ENCODE results near the gene NLRP4.

Gene NLRP4, protein sequence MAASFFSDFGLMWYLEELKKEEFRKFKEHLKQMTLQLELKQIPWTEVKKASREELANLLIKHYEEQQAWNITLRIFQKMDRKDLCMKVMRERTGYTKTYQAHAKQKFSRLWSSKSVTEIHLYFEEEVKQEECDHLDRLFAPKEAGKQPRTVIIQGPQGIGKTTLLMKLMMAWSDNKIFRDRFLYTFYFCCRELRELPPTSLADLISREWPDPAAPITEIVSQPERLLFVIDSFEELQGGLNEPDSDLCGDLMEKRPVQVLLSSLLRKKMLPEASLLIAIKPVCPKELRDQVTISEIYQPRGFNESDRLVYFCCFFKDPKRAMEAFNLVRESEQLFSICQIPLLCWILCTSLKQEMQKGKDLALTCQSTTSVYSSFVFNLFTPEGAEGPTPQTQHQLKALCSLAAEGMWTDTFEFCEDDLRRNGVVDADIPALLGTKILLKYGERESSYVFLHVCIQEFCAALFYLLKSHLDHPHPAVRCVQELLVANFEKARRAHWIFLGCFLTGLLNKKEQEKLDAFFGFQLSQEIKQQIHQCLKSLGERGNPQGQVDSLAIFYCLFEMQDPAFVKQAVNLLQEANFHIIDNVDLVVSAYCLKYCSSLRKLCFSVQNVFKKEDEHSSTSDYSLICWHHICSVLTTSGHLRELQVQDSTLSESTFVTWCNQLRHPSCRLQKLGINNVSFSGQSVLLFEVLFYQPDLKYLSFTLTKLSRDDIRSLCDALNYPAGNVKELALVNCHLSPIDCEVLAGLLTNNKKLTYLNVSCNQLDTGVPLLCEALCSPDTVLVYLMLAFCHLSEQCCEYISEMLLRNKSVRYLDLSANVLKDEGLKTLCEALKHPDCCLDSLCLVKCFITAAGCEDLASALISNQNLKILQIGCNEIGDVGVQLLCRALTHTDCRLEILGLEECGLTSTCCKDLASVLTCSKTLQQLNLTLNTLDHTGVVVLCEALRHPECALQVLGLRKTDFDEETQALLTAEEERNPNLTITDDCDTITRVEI

GRCh38 chr19:55836340-55836739 is at the start of gene NLRP4:
Gene NLRP4 (plus strand): TSS chr19:55836540. CDS start chr19:55852081, 15,541 bp downstream.
- TF ChIP-seq GATA3 (IDR thresholded peaks at IDR 0.05; ENCODE audit: low read depth, low read length) (no peak), GATA2 (IDR thresholded peaks at IDR 0.05; ENCODE audit: low read depth, low read length) (no peak)

DNA sequence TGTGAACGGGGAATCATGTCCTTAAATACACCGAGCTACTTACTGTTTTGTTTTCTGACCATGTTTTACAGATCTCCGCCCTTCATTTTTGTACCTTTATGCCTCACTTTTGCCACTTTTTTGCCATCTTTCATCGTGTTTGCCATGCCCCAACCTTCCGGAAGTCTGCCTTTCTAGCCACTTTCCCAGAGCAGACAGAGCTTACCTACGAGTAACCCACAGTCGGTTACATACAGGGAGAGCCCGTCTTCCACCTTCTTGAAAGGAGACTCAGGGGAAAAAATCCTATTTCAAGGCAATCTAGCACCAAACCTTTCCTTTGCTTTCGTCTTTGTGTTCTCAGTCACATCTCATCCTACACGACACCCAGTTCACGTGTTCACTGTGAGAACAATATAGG is 41.3 kb upstream of the NLRP4 start:
- no peak for TF ChIP-seq GATA2 (IDR thresholded peaks at IDR 0.05; ENCODE audit: low read depth, low read length)
- no peak for TF ChIP-seq GATA3 (IDR thresholded peaks at IDR 0.05; ENCODE audit: low read depth, low read length)

GRCh38 chr19:55801416-55801815 is 34.9 kb upstream of the NLRP4 start:
- TF ChIP-seq GATA2 (IDR thresholded peaks at IDR 0.05; ENCODE audit: low read depth, low read length) = no peak
- TF ChIP-seq GATA3 (IDR thresholded peaks at IDR 0.05; ENCODE audit: low read depth, low read length) = no peak

GRCh38 chr19:55802281-55802680 is 34.1 kb upstream of the NLRP4 start:
- no peak for TF ChIP-seq GATA2 (IDR thresholded peaks at IDR 0.05; ENCODE audit: low read depth, low read length)
- no peak for TF ChIP-seq GATA3 (IDR thresholded peaks at IDR 0.05; ENCODE audit: low read depth, low read length)

GRCh38 chr19:55809381-55810058 is 26.8 kb upstream of the NLRP4 start:
- TF ChIP-seq GATA3 (IDR thresholded peaks at IDR 0.05; ENCODE audit: low read depth, low read length) (no peak), GATA2 (IDR thresholded peaks at IDR 0.05; ENCODE audit: low read depth, low read length) (no peak)

DNA sequence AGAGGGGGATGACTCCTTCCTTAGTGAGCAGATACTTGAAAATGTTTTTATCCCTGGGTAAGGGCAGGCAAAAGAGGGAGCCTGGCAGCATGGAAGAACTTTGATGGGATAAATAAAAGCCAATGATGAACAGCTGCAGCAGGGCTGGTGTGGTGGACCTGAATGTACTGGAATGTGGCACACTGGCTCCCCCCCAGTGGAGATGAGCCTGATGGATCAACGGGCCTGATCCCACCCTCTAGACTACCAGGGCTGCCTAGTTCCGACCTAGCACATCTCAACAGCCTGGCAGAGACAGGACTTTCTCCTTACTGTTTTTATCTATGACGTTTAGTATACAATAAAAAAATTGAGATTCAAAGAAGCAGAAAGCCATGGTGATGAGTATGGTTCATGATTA is 25.0 kb upstream of the NLRP4 start:
- TF ChIP-seq GATA2 (IDR thresholded peaks at IDR 0.05; ENCODE audit: low read depth, low read length) (no peak), GATA3 (IDR thresholded peaks at IDR 0.05; ENCODE audit: low read depth, low read length) (no peak)

DNA sequence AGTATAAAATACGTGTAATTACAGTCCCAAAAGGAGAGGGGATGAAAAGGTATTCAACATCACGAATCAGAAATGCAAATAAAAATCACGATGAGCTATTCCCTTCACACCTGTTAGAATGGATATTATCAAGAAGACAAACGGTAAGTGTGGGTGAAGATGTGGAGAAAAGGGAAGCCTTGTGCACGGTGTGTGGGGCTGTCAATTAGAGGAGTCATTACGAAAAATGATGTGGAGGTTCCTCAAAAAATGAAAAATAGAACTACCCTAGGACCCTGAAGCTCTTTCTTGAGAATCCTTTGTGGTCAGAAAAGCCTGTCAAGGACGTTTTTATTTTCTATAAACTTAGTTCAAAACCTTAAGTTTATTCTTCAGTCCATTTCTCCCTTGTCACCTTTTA is 23.9 kb upstream of the NLRP4 start:
- TF ChIP-seq GATA3 (IDR thresholded peaks at IDR 0.05; ENCODE audit: low read depth, low read length) (no peak), GATA2 (IDR thresholded peaks at IDR 0.05; ENCODE audit: low read depth, low read length) (no peak)

- TF ChIP-seq GATA2 (IDR thresholded peaks at IDR 0.05; ENCODE audit: low read depth, low read length) (no peak), GATA3 (IDR thresholded peaks at IDR 0.05; ENCODE audit: low read depth, low read length) (no peak)
These were observed 22.4 kb upstream of the NLRP4 start for GRCh38 chr19:55813906-55814305.

GRCh38 chr19:55820037-55820436 is 16.3 kb upstream of the NLRP4 start:
- TF ChIP-seq GATA3 (IDR thresholded peaks at IDR 0.05; ENCODE audit: low read depth, low read length) = no peak
- no peak for TF ChIP-seq GATA2 (IDR thresholded peaks at IDR 0.05; ENCODE audit: low read depth, low read length)

- TF ChIP-seq GATA3 (IDR thresholded peaks at IDR 0.05; ENCODE audit: low read depth, low read length) (no peak), GATA2 (IDR thresholded peaks at IDR 0.05; ENCODE audit: low read depth, low read length) (no peak)
These were observed 5.7 kb upstream of the NLRP4 start for GRCh38 chr19:55830656-55831055.

DNA sequence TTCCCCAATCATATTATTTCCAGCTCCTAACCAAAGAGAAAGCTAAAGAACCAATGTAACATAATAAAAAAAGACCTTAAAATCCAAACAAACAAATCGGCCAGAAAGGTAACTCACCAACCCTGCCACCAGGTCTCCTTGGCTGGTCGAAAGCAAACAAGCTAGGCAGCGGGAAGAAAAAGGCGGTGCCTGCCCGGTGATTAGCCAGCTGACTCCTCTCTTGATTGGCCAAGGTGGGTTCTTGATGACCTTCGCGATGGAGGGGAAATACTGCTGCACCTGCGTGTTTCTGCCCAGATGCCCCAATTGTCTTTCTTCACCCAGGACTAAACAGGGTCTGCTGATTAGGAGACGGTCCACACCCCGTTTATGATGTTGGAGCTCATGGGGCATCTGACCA is 4.5 kb upstream of the NLRP4 start, which contains the start of gene NLRP11:
Gene NLRP11 (minus strand): TSS at position 154 of the 400 bp plus-strand sequence. CDS start 13,825 bp downstream, outside the sequence.
- TF ChIP-seq GATA2 (IDR thresholded peaks at IDR 0.05; ENCODE audit: low read depth, low read length) (no peak), GATA3 (IDR thresholded peaks at IDR 0.05; ENCODE audit: low read depth, low read length) (no peak)

DNA sequence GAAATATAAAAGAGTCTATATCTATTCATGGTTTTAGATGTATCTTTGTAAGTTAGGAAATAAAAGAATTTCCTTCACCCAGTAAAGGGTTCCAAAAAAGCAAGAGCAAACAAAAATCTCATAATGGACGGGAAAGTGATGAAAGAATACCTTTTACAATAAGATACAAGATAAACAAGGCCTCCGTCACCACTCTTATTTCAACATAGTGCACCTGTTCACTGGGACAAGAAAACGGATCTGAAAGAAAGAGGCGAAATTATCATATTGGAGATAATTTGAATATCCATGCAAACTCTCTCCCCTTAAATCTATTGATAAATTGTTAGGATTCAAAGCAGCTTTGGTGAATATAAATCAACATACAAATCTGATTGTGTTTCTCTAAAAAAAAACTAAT is 3.7 kb upstream of the NLRP4 start:
- TF ChIP-seq GATA2 (IDR thresholded peaks at IDR 0.05; ENCODE audit: low read depth, low read length) = no peak
- TF ChIP-seq GATA3 (IDR thresholded peaks at IDR 0.05; ENCODE audit: low read depth, low read length) = no peak

- no peak for TF ChIP-seq GATA3 (IDR thresholded peaks at IDR 0.05; ENCODE audit: low read depth, low read length)
These were observed 1.9 kb downstream of the NLRP4 start for GRCh38 chr19:55838251-55838650.

GRCh38 chr19:55838906-55839305 is 2.6 kb downstream of the NLRP4 start:
- TF ChIP-seq GATA2 (IDR thresholded peaks at IDR 0.05; ENCODE audit: low read depth, low read length) = no peak
- TF ChIP-seq GATA3 (IDR thresholded peaks at IDR 0.05; ENCODE audit: low read depth, low read length) = no peak
